ENCODE measurements around the gene MAML3.

Gene MAML3

GRCh38 chr4:139863531-139863930 is 290.5 kb downstream of the MAML3 start:
- DNase-seq (ENCODE audit: low spot score): no peak

- no peak for DNase-seq (ENCODE audit: low spot score)
Measured at GRCh38 chr4:139861471-139861870, 292.5 kb downstream of the MAML3 start.

GRCh38 chr4:139860435-139861024 is 293.5 kb downstream of the MAML3 start:
- no peak for DNase-seq (ENCODE audit: low spot score)

- no peak for DNase-seq (ENCODE audit: low spot score)
Measured at GRCh38 chr4:139859876-139860275, 294.1 kb downstream of the MAML3 start.

GRCh38 chr4:139858436-139859205 is 295.4 kb downstream of the MAML3 start:
- DNase-seq (ENCODE audit: low spot score): no peak

- no peak for DNase-seq (ENCODE audit: low spot score)
Measured at GRCh38 chr4:139857977-139858376, 296.0 kb downstream of the MAML3 start.

- DNase-seq (ENCODE audit: low spot score): peak; percentile 77
Measured at GRCh38 chr4:139857021-139857420, 297.0 kb downstream of the MAML3 start.

GRCh38 chr4:139854668-139855403 is 299.1 kb downstream of the MAML3 start:
- DNase-seq (ENCODE audit: low spot score): no peak

- DNase-seq (ENCODE audit: low spot score): no peak
Measured at GRCh38 chr4:139853309-139853708, 300.7 kb downstream of the MAML3 start.

- DNase-seq (ENCODE audit: low spot score): no peak
Measured at GRCh38 chr4:139852612-139853269, 301.2 kb downstream of the MAML3 start.

- DNase-seq (ENCODE audit: low spot score): no peak
Measured at GRCh38 chr4:139851639-139852038, 302.3 kb downstream of the MAML3 start.

- DNase-seq (ENCODE audit: low spot score): no peak
Measured at GRCh38 chr4:139851133-139851532, 302.9 kb downstream of the MAML3 start.

- no peak for DNase-seq (ENCODE audit: low spot score)
Measured at GRCh38 chr4:139849219-139849618, 304.8 kb downstream of the MAML3 start.

GRCh38 chr4:139848028-139848427 is 306.0 kb downstream of the MAML3 start:
- no peak for DNase-seq (ENCODE audit: low spot score)

GRCh38 chr4:139847602-139848001 is 306.4 kb downstream of the MAML3 start:
- DNase-seq (ENCODE audit: low spot score): no peak

- DNase-seq (ENCODE audit: low spot score): no peak
Measured at GRCh38 chr4:139846766-139847165, 307.2 kb downstream of the MAML3 start.

- no peak for DNase-seq (ENCODE audit: low spot score)
Measured at GRCh38 chr4:139845453-139846093, 308.4 kb downstream of the MAML3 start.

GRCh38 chr4:139844459-139845036 is 309.4 kb downstream of the MAML3 start:
- no peak for DNase-seq (ENCODE audit: low spot score)

GRCh38 chr4:139844057-139844456 is 309.9 kb downstream of the MAML3 start:
- no peak for DNase-seq (ENCODE audit: low spot score)

- no peak for DNase-seq (ENCODE audit: low spot score)
Measured at GRCh38 chr4:139843641-139844040, 310.3 kb downstream of the MAML3 start.

- DNase-seq (ENCODE audit: low spot score): no peak
Measured at GRCh38 chr4:139841464-139842195, 312.4 kb downstream of the MAML3 start.
